Measurements from ENCODE around the gene FAM50A. TPM values are rescaled to one million over a fixed set of nuclear protein-coding genes. Genes with fewer than 3 reads are reported as not detected.

Gene FAM50A
- total RNA-seq, 4 donors from 2014 or later, result 18.9 to 37.0 (median 22.7) TPM

DNA sequence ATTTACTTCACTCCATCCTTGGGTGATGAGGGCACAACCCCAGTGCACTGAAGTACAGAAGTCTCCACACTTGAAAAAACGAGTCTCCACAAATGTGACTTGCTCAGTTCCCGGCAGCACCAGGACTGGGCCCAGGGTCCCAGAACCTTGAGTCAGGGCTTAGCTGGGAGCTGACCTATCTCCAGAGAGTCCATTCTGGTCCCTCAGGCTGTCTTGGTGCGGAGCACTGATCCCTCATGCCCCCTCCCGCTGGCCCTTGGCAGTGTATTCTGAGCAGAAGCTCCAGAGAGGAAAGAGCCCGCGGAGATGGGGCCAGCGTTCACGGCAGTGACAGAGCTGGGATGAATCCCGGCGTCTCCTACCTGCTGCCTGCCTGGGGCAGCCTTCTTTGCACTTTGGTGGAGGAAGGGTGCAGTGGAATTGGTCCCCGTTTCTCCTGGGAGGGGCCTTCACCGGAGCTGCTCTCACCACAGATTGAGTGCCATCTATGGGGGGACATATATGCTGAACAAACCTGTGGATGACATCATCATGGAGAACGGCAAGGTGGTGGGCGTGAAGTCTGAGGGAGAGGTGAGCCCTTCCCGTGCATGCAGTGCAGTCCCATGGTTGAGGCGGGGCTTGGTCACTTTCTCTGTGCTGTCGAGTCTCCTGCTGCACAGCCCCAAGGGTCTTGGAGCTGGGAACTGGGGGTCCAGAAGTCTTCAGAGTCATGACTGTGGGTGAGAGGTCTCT lies 3.2 kb upstream of the FAM50A start:
- intact Hi-C loops (cut with DNase I; ENCODE audit: low total_unique reads), result no loop called here
- no peak for TF ChIP-seq POLR2A (IDR thresholded peaks at IDR 0.05)
- TF ChIP-seq, protein P1, sequence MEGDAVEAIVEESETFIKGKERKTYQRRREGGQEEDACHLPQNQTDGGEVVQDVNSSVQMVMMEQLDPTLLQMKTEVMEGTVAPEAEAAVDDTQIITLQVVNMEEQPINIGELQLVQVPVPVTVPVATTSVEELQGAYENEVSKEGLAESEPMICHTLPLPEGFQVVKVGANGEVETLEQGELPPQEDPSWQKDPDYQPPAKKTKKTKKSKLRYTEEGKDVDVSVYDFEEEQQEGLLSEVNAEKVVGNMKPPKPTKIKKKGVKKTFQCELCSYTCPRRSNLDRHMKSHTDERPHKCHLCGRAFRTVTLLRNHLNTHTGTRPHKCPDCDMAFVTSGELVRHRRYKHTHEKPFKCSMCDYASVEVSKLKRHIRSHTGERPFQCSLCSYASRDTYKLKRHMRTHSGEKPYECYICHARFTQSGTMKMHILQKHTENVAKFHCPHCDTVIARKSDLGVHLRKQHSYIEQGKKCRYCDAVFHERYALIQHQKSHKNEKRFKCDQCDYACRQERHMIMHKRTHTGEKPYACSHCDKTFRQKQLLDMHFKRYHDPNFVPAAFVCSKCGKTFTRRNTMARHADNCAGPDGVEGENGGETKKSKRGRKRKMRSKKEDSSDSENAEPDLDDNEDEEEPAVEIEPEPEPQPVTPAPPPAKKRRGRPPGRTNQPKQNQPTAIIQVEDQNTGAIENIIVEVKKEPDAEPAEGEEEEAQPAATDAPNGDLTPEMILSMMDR (IDR thresholded peaks at IDR 0.05), result no peak
- H3K4me3 ChIP-seq (ENCODE audit: low read depth, poor library complexity, severe bottlenecking), result no peak overlapping the region
- DNase-seq (ENCODE audit: low spot score in 2 of 2), result no peak
- 72 to 89% methylated on average over 7 to 17 of the region's 17 CpGs for WGBS, 2 donors

GRCh38 chrX:154441564-154441963 lies 2.4 kb upstream of the FAM50A start:
- TF ChIP-seq POLR2A (IDR thresholded peaks at IDR 0.05), result no peak
- TF ChIP-seq, protein P1 (IDR thresholded peaks at IDR 0.05), result no peak
- no peak overlapping the region for H3K4me3 ChIP-seq (ENCODE audit: low read depth, poor library complexity, severe bottlenecking)
- 80 to 97% methylated on average over 2 to 10 of the region's 11 CpGs for WGBS, 2 donors
- intact Hi-C loops (cut with DNase I; ENCODE audit: low total_unique reads), result no loop called here
- no peak for DNase-seq (ENCODE audit: low spot score in 2 of 2)

- no peak overlapping the region for H3K4me3 ChIP-seq (ENCODE audit: low read depth, poor library complexity, severe bottlenecking)
- DNase-seq (ENCODE audit: low spot score in 2 of 2), result no peak
- 75 to 82% methylated on average over 6 to 20 of the region's 21 CpGs for WGBS, 2 donors
- intact Hi-C loops (cut with DNase I; ENCODE audit: low total_unique reads), result no loop called here
- no peak for TF ChIP-seq POLR2A (IDR thresholded peaks at IDR 0.05)
- TF ChIP-seq, protein P1 (IDR thresholded peaks at IDR 0.05), result no peak
Observed at GRCh38 chrX:154441984-154442707, 1.8 kb upstream of the FAM50A start.

GRCh38 chrX:154443479-154443910 lies 446 bp upstream of the FAM50A start:
- intact Hi-C loops (cut with DNase I; ENCODE audit: low total_unique reads), result no loop called here
- no peak for DNase-seq (ENCODE audit: low spot score in 2 of 2)
- no peak overlapping the region for H3K4me3 ChIP-seq (ENCODE audit: low read depth, poor library complexity, severe bottlenecking)
- WGBS, 2 donors, result 12 to 44% methylated on average over 4 to 10 of the region's 10 CpGs
- TF ChIP-seq, protein P1 (IDR thresholded peaks at IDR 0.05), result no peak
- no peak for TF ChIP-seq POLR2A (IDR thresholded peaks at IDR 0.05)

GRCh38 chrX:154444755-154445246 lies 860 bp downstream of the FAM50A start:
- intact Hi-C loops (cut with DNase I; ENCODE audit: low total_unique reads), result no loop called here
- no peak for DNase-seq (ENCODE audit: low spot score in 2 of 2)
- H3K4me3 ChIP-seq (ENCODE audit: low read depth, poor library complexity, severe bottlenecking), result peak overlapping the region; percentile 33
- no peak for TF ChIP-seq POLR2A (IDR thresholded peaks at IDR 0.05)
- TF ChIP-seq, protein P1 (IDR thresholded peaks at IDR 0.05), result no peak
- WGBS, 2 donors, result 53 to 60% methylated on average over 1 to 13 of the region's 13 CpGs

All from lower leg skin (tissue), 4 donors.